IMR-90 (cell line): ENCODE results near the gene PHB1. TPM values are rescaled to one million over a fixed set of nuclear protein-coding genes. Genes with fewer than 3 reads are reported as not detected.

Source experiments
- ATAC-seq: fragments of 200-7000 bp; cut with Tn5 transposase; 2 replicates; pipeline ENCODE4 v1.9.1; 2020; ENCODE audit warnings: low read depth, mild to moderate bottlenecking, moderate library complexity
- BruUV-seq: library from RNA; stranded (reverse); fragments of 400-500 nt; replicated peaks from 2 replicates; lab custom pipeline; 2021; lab: Mats Ljungman, UMichigan
- CTCF ChIA-PET: fragments of 300-600 bp; formaldehyde crosslinking; extraction: SDS; loops from one replicate; lab custom pipeline; 2021; ENCODE audit warnings: antibody characterized with exemption; lab: Yijun Ruan, JAX
- POLR2A ChIA-PET: fragments of 300-600 bp; sonication (Branson Sonifier 250); formaldehyde crosslinking; loops from one replicate; lab custom pipeline; 2022; ENCODE audit warnings: antibody characterized with exemption; ENCODE audit not compliant: unreplicated experiment; lab: Charles Lee
- DNase-seq: peaks from one replicate; pipeline ENCODE4 v3.0.0; 2013
- H2AFZ ChIP-seq: replicated peaks from 2 replicates; pipeline ENCODE3; 2013; ENCODE audit warnings: low read length, mild to moderate bottlenecking; ENCODE audit not compliant: poor library complexity
- H2AK5ac ChIP-seq: 2 replicates; pipeline ENCODE4 v1.6.1; 2013; ENCODE audit warnings: low read depth, low read length, inconsistent platforms
- H2AK9ac ChIP-seq: replicated peaks from 2 replicates; pipeline ENCODE3; 2013; ENCODE audit warnings: mild to moderate bottlenecking, low read depth, low read length, moderate library complexity; ENCODE audit not compliant: poor library complexity
- H2BK120ac ChIP-seq: 2 replicates; pipeline ENCODE4 v1.6.1; 2013; ENCODE audit warnings: low read depth, low read length, inconsistent platforms
- H2BK15ac ChIP-seq: 3 replicates; pipeline ENCODE4 v1.6.1; 2013; ENCODE audit warnings: low read depth, low read length, inconsistent platforms
- H2BK20ac ChIP-seq: 2 replicates; pipeline ENCODE4 v1.6.1; 2013; ENCODE audit warnings: low read depth, mild to moderate bottlenecking, inconsistent platforms, low read length, moderate library complexity
- H2BK5ac ChIP-seq: 2 replicates; pipeline ENCODE4 v1.6.1; 2013; ENCODE audit warnings: mild to moderate bottlenecking, low read depth, low read length, inconsistent platforms; ENCODE audit not compliant: poor library complexity, severe bottlenecking
- H3K14ac ChIP-seq: replicated peaks from 2 replicates; pipeline ENCODE4 v1.6.1; 2013; ENCODE audit warnings: low read depth, low read length, inconsistent platforms
- H3K18ac ChIP-seq: 2 replicates; pipeline ENCODE4 v1.6.1; 2013; ENCODE audit warnings: low read depth, low read length, control low read depth
- H3K23ac ChIP-seq: 2 replicates; pipeline ENCODE4 v1.6.1; 2013; ENCODE audit warnings: low read depth, low read length, inconsistent platforms
- H3K27ac ChIP-seq: 2 replicates; pipeline ENCODE4 v1.5.1; 2013; ENCODE audit warnings: mild to moderate bottlenecking, control low read depth, low read length; ENCODE audit not compliant: insufficient read depth
- H3K27me3 ChIP-seq: 2 replicates; pipeline ENCODE4 v1.6.1; 2013; ENCODE audit warnings: low read length; ENCODE audit not compliant: control insufficient read depth, insufficient read depth
- H3K36me3 ChIP-seq: 2 replicates; pipeline ENCODE4 v1.6.1; 2013; ENCODE audit warnings: low read length, mixed read lengths; ENCODE audit not compliant: control insufficient read depth, insufficient read depth
- H3K4ac ChIP-seq: 2 replicates; pipeline ENCODE4 v1.6.1; 2013; ENCODE audit warnings: low read depth, low read length, inconsistent platforms
- H3K4me1 ChIP-seq: 2 replicates; pipeline ENCODE4 v1.6.1; 2013; ENCODE audit warnings: low read length, mixed read lengths; ENCODE audit not compliant: control insufficient read depth, insufficient read depth
- H3K4me2 ChIP-seq: 2 replicates; pipeline ENCODE4 v1.6.1; 2013; ENCODE audit warnings: low read depth, mild to moderate bottlenecking, control low read depth, low read length, moderate library complexity
- H3K4me3 ChIP-seq: 2 replicates; pipeline ENCODE4 v1.5.1; 2013; ENCODE audit warnings: low read depth, mild to moderate bottlenecking, control low read depth, low read length, moderate library complexity; ENCODE audit not compliant: insufficient read depth
- H3K56ac ChIP-seq: 2 replicates; pipeline ENCODE4 v1.6.1; 2013; ENCODE audit warnings: low read length, inconsistent platforms; ENCODE audit not compliant: insufficient read depth; ENCODE audit errors: extremely low read depth
- H3K79me1 ChIP-seq, 2 experiments: 2 replicates each; pipeline ENCODE4 v1.6.1; 2013; ENCODE audit warnings: low read length in 2 of 2, inconsistent platforms in 1 of 2, low read depth in 1 of 2
- H3K9ac ChIP-seq: 2 replicates; pipeline ENCODE4 v1.6.1; 2013; ENCODE audit warnings: low read depth, low read length, control low read depth
- H3K9me1 ChIP-seq: 2 replicates; pipeline ENCODE4 v1.6.1; 2013; ENCODE audit warnings: low read length, inconsistent platforms; ENCODE audit not compliant: insufficient read depth
- H3K9me3 ChIP-seq: 2 replicates; pipeline ENCODE4 v1.6.1; 2013; ENCODE audit warnings: low read length; ENCODE audit not compliant: control insufficient read depth, insufficient read depth
- H4K20me1 ChIP-seq: 2 replicates; pipeline ENCODE4 v1.6.1; 2013; ENCODE audit warnings: low read length, inconsistent platforms; ENCODE audit not compliant: insufficient read depth
- H4K5ac ChIP-seq: 2 replicates; pipeline ENCODE4 v1.6.1; 2013; ENCODE audit warnings: mild to moderate bottlenecking, low read depth, low read length, control low read depth
- H4K8ac ChIP-seq, 2 experiments: 2 replicates each; pipeline ENCODE4 v1.6.1; 2013; ENCODE audit warnings: low read depth in 2 of 2, low read length in 2 of 2, control low read depth in 1 of 2, inconsistent platforms in 1 of 2
- H4K91ac ChIP-seq: 2 replicates; pipeline ENCODE4 v1.6.1; 2013; ENCODE audit warnings: low read depth, low read length, inconsistent platforms; ENCODE audit not compliant: insufficient read depth
- CHD1 ChIP-seq: IDR thresholded peaks from 2 replicates; pipeline ENCODE4 v1.6.1; 2012; ENCODE audit warnings: low read depth, low read length, improper control_type of control experiment
- MAFK ChIP-seq: IDR thresholded peaks from 2 replicates; pipeline ENCODE4 v1.6.1; 2012; ENCODE audit warnings: low read depth, low read length, improper control_type of control experiment
- MAZ ChIP-seq: IDR thresholded peaks from 2 replicates; pipeline ENCODE4 v1.6.1; 2012; ENCODE audit warnings: low read depth, mild to moderate bottlenecking, low read length, improper control_type of control experiment, moderate library complexity, borderline replicate concordance
- MXI1 ChIP-seq: IDR thresholded peaks from 2 replicates; pipeline ENCODE4 v1.6.1; 2012; ENCODE audit warnings: low read depth, mild to moderate bottlenecking, low read length, moderate library complexity, borderline replicate concordance
- RAD21 ChIP-seq: IDR thresholded peaks from 2 replicates; pipeline ENCODE4 v1.6.1; 2012; ENCODE audit warnings: low read length, improper control_type of control experiment
- RCOR1 ChIP-seq: IDR thresholded peaks from 2 replicates; pipeline ENCODE4 v1.6.1; 2012; ENCODE audit warnings: mild to moderate bottlenecking, low read length, improper control_type of control experiment; ENCODE audit not compliant: insufficient replicate concordance
- RFX5 ChIP-seq: IDR thresholded peaks from 2 replicates; pipeline ENCODE4 v1.8.0; 2012; ENCODE audit warnings: low read depth, mild to moderate bottlenecking, low read length, moderate library complexity
- SMC3 ChIP-seq: fragments of 150-350 bp; IDR thresholded peaks from 2 replicates; pipeline ENCODE4 v1.6.1; 2016; ENCODE audit warnings: low read depth, mild to moderate bottlenecking, antibody characterized with exemption, low read length, moderate library complexity
- USF2 ChIP-seq: fragments of 150-350 bp; IDR thresholded peaks from 2 replicates; pipeline ENCODE4 v1.6.1; 2017; ENCODE audit warnings: mild to moderate bottlenecking, antibody characterized with exemption, low read length, low read depth
- WGBS, 2 experiments: methylation state at CpG; one replicate each; pipeline versions ENCODE4 v1.1.5 to v1.1.7; 2013; ENCODE audit warnings: missing lambda C conversion rate in 2 of 2; ENCODE audit not compliant: insufficient read length in 1 of 2; ENCODE audit errors: extremely low coverage in 2 of 2; 5-methylcytosine and 5-hydroxymethylcytosine counted together
- dilution Hi-C: fragments of 300-500 bp; cut with HindIII; formaldehyde crosslinking; loops from one replicate; pipeline ENCODE4 v1.14.3; 2018; ENCODE audit warnings: low sequenced_read_pairs; ENCODE audit not compliant: unreplicated experiment
- in situ Hi-C: fragments of 300-500 bp; cut with MboI; formaldehyde crosslinking; loops from 3 replicates; pipeline ENCODE4 v1.14.3; 2019; ENCODE audit warnings: low sequenced_read_pairs, inconsistent platforms, mixed read lengths
- intact Hi-C: fragments of 100-400 bp; cut with micrococcal nuclease; formaldehyde crosslinking; loops from 2 replicates; pipeline ENCODE4 v1.10.0; 2022
- polyA plus RNA-seq, 3 experiments: library from polyadenylated mRNA; depleted of rRNA; stranded (reverse); fragments of >200 nt; gene quantifications; 2 replicates each; pipeline ENCODE4 v1.2.3, GENCODE V29; 2012; ENCODE audit warnings: low replicate concordance in 1 of 3
- total RNA-seq: library from RNA; depleted of rRNA; stranded (reverse); fragments of >200 nt; gene quantifications from 2 replicates; pipeline ENCODE4 v1.2.3, GENCODE V29; 2012

Gene PHB1
- total and polyA plus RNA-seq, 2 of the 4 experiments (the other 2 are of a cell fraction) = 283 to 294 TPM

GRCh38 chr17:49378311-49378710 is 36.4 kb downstream of the PHB1 start:
- TF ChIP-seq MAFK = no peak
- TF ChIP-seq MXI1 = no peak
- no peak for TF ChIP-seq RFX5
- TF ChIP-seq USF2 = no peak
- no peak for TF ChIP-seq SMC3
- TF ChIP-seq RAD21 = no peak
- no peak for TF ChIP-seq MAZ
- no peak for TF ChIP-seq CHD1
- TF ChIP-seq RCOR1 = no peak
- no TSS peak for BruUV-seq
- CTCF ChIA-PET = no interaction called here
- no peak overlapping the region for H3K18ac ChIP-seq
- no peak overlapping the region for H3K27ac ChIP-seq
- H3K4me1 ChIP-seq = no peaks in the 10 kb centered on the region
- H2BK20ac ChIP-seq = no peak overlapping the region
- no peak overlapping the region for H2BK120ac ChIP-seq
- intact Hi-C loops (no loop called here), dilution Hi-C loops (no loop called here), in situ Hi-C loops (no loop called here)
- H3K14ac ChIP-seq = no peak overlapping the region
- no peaks in the 10 kb centered on the region for H3K9me1 ChIP-seq
- no CpG with 5 or more reads among the region's 5 CpGs for WGBS, 2 experiments
- H2BK15ac ChIP-seq = no peak overlapping the region
- H3K27me3 ChIP-seq = peaks cover 7% of the 10 kb centered on the region; the same call in 1 of the 2 replicates
- no peak overlapping the region for H4K8ac ChIP-seq
- no peak overlapping the region for H2BK5ac ChIP-seq
- DNase-seq (no peak), ATAC-seq (no peak)
- H3K36me3 ChIP-seq = no peaks in the 10 kb centered on the region
- H3K79me1 ChIP-seq = no peaks in the 10 kb centered on the region
- no peak overlapping the region for H4K5ac ChIP-seq
- H2AK9ac ChIP-seq = no peak overlapping the region
- H3K23ac ChIP-seq = no peak overlapping the region
- POLR2A ChIA-PET = no interaction called here
- H4K91ac ChIP-seq = no peak overlapping the region
- no peak overlapping the region for H3K4me2 ChIP-seq
- no peak overlapping the region for H2AK5ac ChIP-seq
- H3K9ac ChIP-seq = no peak overlapping the region
- H4K20me1 ChIP-seq = no peaks in the 10 kb centered on the region
- no peak overlapping the region for H3K56ac ChIP-seq
- H2AFZ ChIP-seq = no peak overlapping the region
- H3K4ac ChIP-seq = no peak overlapping the region
- no peak overlapping the region for H3K4me3 ChIP-seq
- H3K9me3 ChIP-seq = no peaks in the 10 kb centered on the region
